ENCODE data around the gene KRT73. TPM values are rescaled to one million over a fixed set of nuclear protein-coding genes. Genes with fewer than 3 reads are reported as not detected.

Gene KRT73
- total and polyA plus RNA-seq, 9 of the 15 experiments (the other 6 are each of a cell fraction or from before 2014, with no cell fraction given): 0.09 to 0.18 (median 0.13) TPM; not detected in 5

- TF ChIP-seq STAG1 (CRISPR knock-in tag; IDR thresholded peaks at IDR 0.05; ENCODE audit: borderline replicate concordance) (no peak), SFPQ (IDR thresholded peaks at IDR 0.05; ENCODE audit: low read depth, low read length) (no peak), MECOM (CRISPR knock-in tag; IDR thresholded peaks at IDR 0.05) (no peak), KDM5B (IDR thresholded peaks at IDR 0.05; ENCODE audit: insufficient replicate concordance, low read depth, low read length) (no peak), FOXJ2 (tag; IDR thresholded peaks at IDR 0.05) (no peak)
- TF ChIP-seq, protein P1, sequence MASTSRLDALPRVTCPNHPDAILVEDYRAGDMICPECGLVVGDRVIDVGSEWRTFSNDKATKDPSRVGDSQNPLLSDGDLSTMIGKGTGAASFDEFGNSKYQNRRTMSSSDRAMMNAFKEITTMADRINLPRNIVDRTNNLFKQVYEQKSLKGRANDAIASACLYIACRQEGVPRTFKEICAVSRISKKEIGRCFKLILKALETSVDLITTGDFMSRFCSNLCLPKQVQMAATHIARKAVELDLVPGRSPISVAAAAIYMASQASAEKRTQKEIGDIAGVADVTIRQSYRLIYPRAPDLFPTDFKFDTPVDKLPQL (IDR thresholded peaks at IDR 0.05; ENCODE audit: extremely low read depth, insufficient read length): no peak
- TF ChIP-seq, protein P2, sequence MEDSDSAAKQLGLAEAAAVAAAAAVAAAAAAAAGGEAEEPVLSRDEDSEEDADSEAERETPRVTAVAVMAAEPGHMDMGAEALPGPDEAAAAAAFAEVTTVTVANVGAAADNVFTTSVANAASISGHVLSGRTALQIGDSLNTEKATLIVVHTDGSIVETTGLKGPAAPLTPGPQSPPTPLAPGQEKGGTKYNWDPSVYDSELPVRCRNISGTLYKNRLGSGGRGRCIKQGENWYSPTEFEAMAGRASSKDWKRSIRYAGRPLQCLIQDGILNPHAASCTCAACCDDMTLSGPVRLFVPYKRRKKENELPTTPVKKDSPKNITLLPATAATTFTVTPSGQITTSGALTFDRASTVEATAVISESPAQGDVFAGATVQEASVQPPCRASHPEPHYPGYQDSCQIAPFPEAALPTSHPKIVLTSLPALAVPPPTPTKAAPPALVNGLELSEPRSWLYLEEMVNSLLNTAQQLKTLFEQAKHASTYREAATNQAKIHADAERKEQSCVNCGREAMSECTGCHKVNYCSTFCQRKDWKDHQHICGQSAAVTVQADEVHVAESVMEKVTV (CRISPR knock-in tag; IDR thresholded peaks at IDR 0.05): no peak
Measured at GRCh38 chr12:52627395-52628110, 9.2 kb upstream of the KRT73 start (continued).
